Mesendoderm (in vitro differentiated cells): ENCODE results near the gene CRIM1.
A peak's percentile ranks its signal among the peaks of the same experiment; 100 is the strongest.

ENCODE experiments used
- DNase-seq: peaks from one replicate; pipeline ENCODE4 v3.0.0; 2013
- H2AK5ac ChIP-seq: 2 replicates; pipeline ENCODE4 v1.6.1; 2013; ENCODE audit warnings: low read length, inconsistent platforms
- H2BK120ac ChIP-seq: 2 replicates; pipeline ENCODE4 v1.6.1; 2013; ENCODE audit warnings: low read depth, mild to moderate bottlenecking, low read length, moderate library complexity, mixed read lengths
- H2BK15ac ChIP-seq: replicated peaks from 2 replicates; pipeline ENCODE4 v1.6.1; 2013; ENCODE audit warnings: low read depth, mild to moderate bottlenecking, moderate library complexity
- H2BK5ac ChIP-seq: 2 replicates; pipeline ENCODE4 v1.6.1; 2013; ENCODE audit warnings: low read length, inconsistent platforms
- H3K18ac ChIP-seq: 2 replicates; pipeline ENCODE4 v1.6.1; 2013; ENCODE audit warnings: mild to moderate bottlenecking, low read length, mixed read lengths
- H3K23ac ChIP-seq: one replicate; pipeline ENCODE4 v1.6.1; 2013; ENCODE audit warnings: low read length
- H3K27ac ChIP-seq: 2 replicates; pipeline ENCODE4 v1.5.1; 2013; ENCODE audit warnings: low read depth, mild to moderate bottlenecking, inconsistent platforms, low read length, moderate library complexity
- H3K27me3 ChIP-seq: 2 replicates; pipeline ENCODE4 v1.6.1; 2013; ENCODE audit warnings: low read length, control low read depth, mild to moderate bottlenecking, inconsistent platforms; ENCODE audit not compliant: insufficient read depth, poor library complexity
- H3K36me3 ChIP-seq: 2 replicates; pipeline ENCODE4 v1.6.1; 2013; ENCODE audit warnings: low read length, inconsistent platforms; ENCODE audit not compliant: control insufficient read depth, insufficient read depth
- H3K4ac ChIP-seq: one replicate; pipeline ENCODE4 v1.6.1; 2013; ENCODE audit warnings: low read depth, mild to moderate bottlenecking, low read length, moderate library complexity
- H3K4me1 ChIP-seq: 2 replicates; pipeline ENCODE4 v1.6.1; 2013; ENCODE audit warnings: low read depth, low read length, inconsistent platforms; ENCODE audit not compliant: control insufficient read depth
- H3K4me2 ChIP-seq: 2 replicates; pipeline ENCODE4 v1.6.1; 2013; ENCODE audit warnings: low read length
- H3K4me3 ChIP-seq: 2 replicates; pipeline ENCODE4 v1.5.1; 2013; ENCODE audit warnings: mild to moderate bottlenecking, low read length
- H3K56ac ChIP-seq: one replicate; pipeline ENCODE4 v1.6.1; 2013; ENCODE audit warnings: low read length
- H3K79me1 ChIP-seq: 2 replicates; pipeline ENCODE4 v1.6.1; 2013; ENCODE audit warnings: low read length, inconsistent platforms
- H3K79me2 ChIP-seq: 2 replicates; pipeline ENCODE4 v1.6.1; 2013; ENCODE audit warnings: mild to moderate bottlenecking, low read length; ENCODE audit not compliant: control insufficient read depth, insufficient read depth
- H3K9ac ChIP-seq: 2 replicates; pipeline ENCODE4 v1.6.1; 2013; ENCODE audit warnings: low read length, inconsistent platforms
- H4K5ac ChIP-seq: one replicate; pipeline ENCODE4 v1.6.1; 2013; ENCODE audit warnings: low read length
- H4K8ac ChIP-seq: one replicate; pipeline ENCODE4 v1.6.1; 2013; ENCODE audit warnings: low read depth, mild to moderate bottlenecking, control low read depth, low read length, moderate library complexity
- WGBS: extraction: QIAGEN DNeasy Blood & Tissue Kit; methylation state at CpG from one replicate; pipeline ENCODE4 v1.1.7; 2013; ENCODE audit warnings: low lambda C conversion rate, missing lambda C conversion rate; ENCODE audit not compliant: insufficient coverage; ENCODE audit errors: extremely low coverage; 5-methylcytosine and 5-hydroxymethylcytosine counted together

CRIM1 gene

GRCh38 chr2:36597003-36597531 is 241.5 kb downstream of the CRIM1 start:
- no peaks in the 10 kb centered on the region for H3K79me1 ChIP-seq
- no peak overlapping the region for H4K8ac ChIP-seq
- peak overlapping the region; percentile 79 for H3K4me3 ChIP-seq
- H2BK15ac ChIP-seq: no peak overlapping the region
- H3K79me2 ChIP-seq: no peaks in the 10 kb centered on the region
- no peak overlapping the region for H2AK5ac ChIP-seq
- H2BK5ac ChIP-seq: no peak overlapping the region
- no peak overlapping the region for H3K4ac ChIP-seq
- H3K36me3 ChIP-seq: no peaks in the 10 kb centered on the region
- H3K4me1 ChIP-seq: no peaks in the 10 kb centered on the region
- peak overlapping the region; percentile 87 for H3K56ac ChIP-seq
- no peaks in the 10 kb centered on the region for H3K27me3 ChIP-seq
- H4K5ac ChIP-seq: no peak overlapping the region
- H3K4me2 ChIP-seq: peak overlapping the region; percentile 90
- no peak overlapping the region for H2BK120ac ChIP-seq
- no CpG with 5 or more reads among the region's 19 CpGs for WGBS
- no peak overlapping the region for H3K23ac ChIP-seq
- peak overlapping the region; percentile 9 for H3K27ac ChIP-seq
- peak overlapping the region; percentile 83 for H3K9ac ChIP-seq
- no peak for DNase-seq
- H3K18ac ChIP-seq: no peak overlapping the region

GRCh38 chr2:36597532-36598377 is 242.2 kb downstream of the CRIM1 start, which contains the start of gene FEZ2:
FEZ2 (minus strand) TSS chr2:36598168; CDS start chr2:36598142, 26 bp downstream.
- no peaks in the 10 kb centered on the region for H3K79me1 ChIP-seq
- no peak within 1 kb of the TSS for H4K8ac ChIP-seq
- H3K4me2 ChIP-seq: peak within 1 kb of the TSS; percentile 90
- peak within 1 kb of the TSS; percentile 79 for H3K4me3 ChIP-seq
- H3K18ac ChIP-seq: peak within 1 kb of the TSS; percentile 99
- H2BK15ac ChIP-seq: no peak within 1 kb of the TSS
- no peaks in the 10 kb centered on the region for H3K36me3 ChIP-seq
- H3K56ac ChIP-seq: peak within 1 kb of the TSS; percentile 91
- no peak within 1 kb of the TSS for H3K23ac ChIP-seq
- peak within 1 kb of the TSS; percentile 86 for H3K27ac ChIP-seq
- H2AK5ac ChIP-seq: no peak within 1 kb of the TSS
- DNase-seq: peak; percentile 92
- no CpG with 5 or more reads among the region's 81 CpGs for WGBS
- peak within 1 kb of the TSS; percentile 73 for H2BK120ac ChIP-seq
- H4K5ac ChIP-seq: no peak within 1 kb of the TSS
- no peak within 1 kb of the TSS for H2BK5ac ChIP-seq
- no peaks in the 10 kb centered on the region for H3K79me2 ChIP-seq
- peak within 1 kb of the TSS; percentile 99 for H3K4ac ChIP-seq
- H3K27me3 ChIP-seq: no peaks in the 10 kb centered on the region
- H3K4me1 ChIP-seq: no peaks in the 10 kb centered on the region
- H3K9ac ChIP-seq: peak within 1 kb of the TSS; percentile 83
